ENCODE measurements around the gene NIT1. TPM values are rescaled to one million over a fixed set of nuclear protein-coding genes. Genes with fewer than 3 reads are reported as not detected.

NIT1 gene
- polyA plus RNA-seq, 1 experiment: 19.2 TPM

DNA sequence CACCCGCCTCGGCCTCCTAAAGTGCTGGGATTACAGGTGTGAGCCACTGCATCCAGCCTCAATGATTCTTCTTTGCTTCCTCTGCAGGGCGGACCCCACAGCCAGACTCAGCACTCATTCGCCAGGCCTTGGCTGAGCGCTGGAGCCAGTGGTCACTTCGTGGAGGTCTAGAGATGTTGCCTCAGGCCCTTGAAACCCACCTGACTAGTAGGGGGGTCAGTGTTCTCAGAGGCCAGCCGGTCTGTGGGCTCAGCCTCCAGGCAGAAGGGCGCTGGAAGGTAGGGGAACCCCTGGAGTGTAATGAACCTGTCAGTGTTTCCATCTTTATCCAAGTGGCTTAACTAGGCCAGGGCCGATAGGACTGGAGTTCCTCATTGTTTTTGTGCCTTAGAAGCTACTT, 51.0 kb downstream of the NIT1 start:
- POLR2A ChIA-PET: no interaction called here
- CTCF ChIA-PET: no interaction called here
- H3K27me3 ChIP-seq (ENCODE audit: control insufficient read depth, insufficient read depth, low read length): no peaks in the 10 kb centered on the region
- H3K27ac ChIP-seq (ENCODE audit: low read depth, low read length): no peak overlapping the region
- H3K4me3 ChIP-seq (ENCODE audit: low read depth, low read length): no peak overlapping the region
- no peaks in the 10 kb centered on the region; the same call in 1 of the 2 replicates for H3K9me3 ChIP-seq (ENCODE audit: control insufficient read depth, insufficient read depth, low read length)
- TF ChIP-seq, protein P1, sequence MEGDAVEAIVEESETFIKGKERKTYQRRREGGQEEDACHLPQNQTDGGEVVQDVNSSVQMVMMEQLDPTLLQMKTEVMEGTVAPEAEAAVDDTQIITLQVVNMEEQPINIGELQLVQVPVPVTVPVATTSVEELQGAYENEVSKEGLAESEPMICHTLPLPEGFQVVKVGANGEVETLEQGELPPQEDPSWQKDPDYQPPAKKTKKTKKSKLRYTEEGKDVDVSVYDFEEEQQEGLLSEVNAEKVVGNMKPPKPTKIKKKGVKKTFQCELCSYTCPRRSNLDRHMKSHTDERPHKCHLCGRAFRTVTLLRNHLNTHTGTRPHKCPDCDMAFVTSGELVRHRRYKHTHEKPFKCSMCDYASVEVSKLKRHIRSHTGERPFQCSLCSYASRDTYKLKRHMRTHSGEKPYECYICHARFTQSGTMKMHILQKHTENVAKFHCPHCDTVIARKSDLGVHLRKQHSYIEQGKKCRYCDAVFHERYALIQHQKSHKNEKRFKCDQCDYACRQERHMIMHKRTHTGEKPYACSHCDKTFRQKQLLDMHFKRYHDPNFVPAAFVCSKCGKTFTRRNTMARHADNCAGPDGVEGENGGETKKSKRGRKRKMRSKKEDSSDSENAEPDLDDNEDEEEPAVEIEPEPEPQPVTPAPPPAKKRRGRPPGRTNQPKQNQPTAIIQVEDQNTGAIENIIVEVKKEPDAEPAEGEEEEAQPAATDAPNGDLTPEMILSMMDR (IDR thresholded peaks at IDR 0.05; ENCODE audit: low read depth, low read length): no peak
- DNase-seq (ENCODE audit: low read depth, low spot score): no peak

Small RNA genes lying within 50 kb of the gene (small RNA-seq; reads per million reads assigned to genes)
- not detected for gene RF01225 (ENCODE audit: insufficient read length, low read depth)

Other genes starting within 250 kb of the NIT1 start
- not detected in 2 replicates for gene ITLN1, start 232.9 kb upstream of the NIT1 start, polyA plus RNA-seq (2011; rRNA removed)
- gene ITLN2, start 163.3 kb upstream of the NIT1 start, polyA plus RNA-seq (2011; rRNA removed): not detected in 2 replicates
- 1.7 and 2.0 TPM in 2 replicates for gene F11R, start 97.0 kb upstream of the NIT1 start, polyA plus RNA-seq (2011; rRNA removed)
- 0.33 TPM in 1 of 2 replicates, not detected in the other for gene TSTD1, start 79.1 kb upstream of the NIT1 start, polyA plus RNA-seq (2011; rRNA removed)
- gene USF1, start 72.1 kb upstream of the NIT1 start, polyA plus RNA-seq (2011; rRNA removed): 32.6 and 37.6 TPM in 2 replicates
- not detected in 2 replicates for gene ARHGAP30, start 48.2 kb upstream of the NIT1 start, polyA plus RNA-seq (2011; rRNA removed)
- gene NECTIN4, start 28.5 kb upstream of the NIT1 start, polyA plus RNA-seq (2011; rRNA removed): 0.02 and 0.16 TPM in 2 replicates
- 1.1 and 1.6 TPM in 2 replicates for gene KLHDC9, start 19.7 kb upstream of the NIT1 start, polyA plus RNA-seq (2011; rRNA removed)
- 84.2 and 101 TPM in 2 replicates for gene PFDN2, start 68 bp upstream of the NIT1 start, polyA plus RNA-seq (2011; rRNA removed)
- 34.9 and 38.0 TPM in 2 replicates for gene DEDD, start 14.6 kb downstream of the NIT1 start, polyA plus RNA-seq (2011; rRNA removed)
- 129 and 146 TPM in 2 replicates for gene UFC1, start 35.9 kb downstream of the NIT1 start, polyA plus RNA-seq (2011; rRNA removed)
- 15.4 and 16.2 TPM in 2 replicates for gene USP21, start 41.4 kb downstream of the NIT1 start, polyA plus RNA-seq (2011; rRNA removed)
- gene PPOX, start 48.3 kb downstream of the NIT1 start, polyA plus RNA-seq (2011; rRNA removed): 9.7 and 9.8 TPM in 2 replicates
- 21.8 and 24.7 TPM in 2 replicates for gene B4GALT3, start 59.4 kb downstream of the NIT1 start, polyA plus RNA-seq (2011; rRNA removed)
- gene ADAMTS4, start 80.9 kb downstream of the NIT1 start, polyA plus RNA-seq (2011; rRNA removed): 0.52 and 0.72 TPM in 2 replicates
- gene NDUFS2, start 84.3 kb downstream of the NIT1 start, polyA plus RNA-seq (2011; rRNA removed): 150 and 155 TPM in 2 replicates
- 0.37 and 0.66 TPM in 2 replicates for gene FCER1G, start 97.2 kb downstream of the NIT1 start, polyA plus RNA-seq (2011; rRNA removed)
- gene APOA2, start 105.5 kb downstream of the NIT1 start, polyA plus RNA-seq (2011; rRNA removed): not detected in 2 replicates
- gene TOMM40L, start 108.0 kb downstream of the NIT1 start, polyA plus RNA-seq (2011; rRNA removed): 9.3 and 9.9 TPM in 2 replicates
- not detected in 2 replicates for gene NR1I3, start 120.1 kb downstream of the NIT1 start, polyA plus RNA-seq (2011; rRNA removed)
- not detected in 2 replicates for gene PCP4L1, start 140.6 kb downstream of the NIT1 start, polyA plus RNA-seq (2011; rRNA removed)
- gene MPZ, start 191.9 kb downstream of the NIT1 start, polyA plus RNA-seq (2011; rRNA removed): 0.71 and 0.89 TPM in 2 replicates
- gene SDHC, start 196.3 kb downstream of the NIT1 start, polyA plus RNA-seq (2011; rRNA removed): 311 and 335 TPM in 2 replicates
- gene CFAP126, start 249.8 kb downstream of the NIT1 start, polyA plus RNA-seq (2011; rRNA removed): not detected in 2 replicates